Activated CD4-positive, CD25-positive, alpha-beta regulatory T cell treated with anti-CD3 and anti-CD28 coated beads, Interleukin-2, amount 50 U/mL, for 16 hours (primary cell): Measurements from ENCODE around the gene NOSIP.

ENCODE experiments used
- DNase-seq: peaks from one replicate; pipeline ENCODE4 v3.0.0-alpha.2; 2020; ENCODE audit warnings: low read depth, low spot score

NOSIP gene

DNA sequence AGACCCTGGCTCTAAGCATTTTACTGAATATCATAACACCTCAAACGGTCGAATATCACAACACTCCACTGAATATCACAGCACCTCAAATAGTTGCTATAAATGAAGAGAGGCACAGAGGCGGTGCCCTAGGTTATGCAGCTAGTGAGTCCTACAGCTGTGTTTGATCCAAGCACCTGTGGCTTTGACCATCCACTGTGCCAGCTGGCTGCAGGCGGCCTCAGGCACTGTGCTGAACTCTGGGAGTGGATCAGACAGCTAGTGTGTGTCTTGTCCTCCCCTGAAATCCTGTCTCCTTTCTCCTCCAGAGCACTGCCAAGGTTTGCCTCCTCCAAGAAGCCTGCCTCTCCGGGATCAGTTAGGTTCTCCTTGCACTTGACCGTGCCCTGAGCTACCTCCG lies 7.3 kb downstream of the NOSIP start:
- no peak for DNase-seq

DNA sequence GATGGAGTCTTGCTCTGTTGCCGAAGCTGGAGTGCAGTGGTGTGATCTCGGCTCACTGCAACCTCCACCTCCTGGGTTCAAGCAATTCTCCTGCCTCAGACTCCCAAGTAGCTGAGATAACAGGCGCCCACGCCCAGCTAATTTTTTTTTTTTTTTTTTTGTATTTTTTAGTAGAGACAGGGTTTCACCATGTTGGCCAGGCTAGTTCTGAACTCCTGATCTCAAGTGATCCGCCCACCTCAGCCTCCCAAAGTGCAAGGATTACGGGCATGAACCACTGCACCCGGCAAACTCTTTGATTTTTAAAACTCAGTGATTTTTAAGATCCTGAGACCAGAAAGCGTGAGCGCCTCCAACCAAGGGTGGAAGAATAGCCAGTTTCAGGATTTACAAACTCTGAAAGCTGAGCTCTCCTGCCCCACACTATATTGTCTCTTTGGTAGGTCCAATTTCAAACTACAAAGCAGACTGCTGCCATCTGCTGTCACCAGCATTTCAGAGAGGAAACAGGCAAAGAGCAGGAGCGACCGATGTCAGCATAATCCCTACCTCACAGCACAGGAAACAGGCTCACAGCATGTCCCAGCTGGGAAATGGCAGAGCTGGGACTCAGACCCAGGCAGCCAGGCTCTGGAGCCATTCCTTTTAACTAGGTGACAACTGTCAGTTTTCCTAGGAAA lies 9.2 kb downstream of the NOSIP start:
- DNase-seq = no peak

DNA sequence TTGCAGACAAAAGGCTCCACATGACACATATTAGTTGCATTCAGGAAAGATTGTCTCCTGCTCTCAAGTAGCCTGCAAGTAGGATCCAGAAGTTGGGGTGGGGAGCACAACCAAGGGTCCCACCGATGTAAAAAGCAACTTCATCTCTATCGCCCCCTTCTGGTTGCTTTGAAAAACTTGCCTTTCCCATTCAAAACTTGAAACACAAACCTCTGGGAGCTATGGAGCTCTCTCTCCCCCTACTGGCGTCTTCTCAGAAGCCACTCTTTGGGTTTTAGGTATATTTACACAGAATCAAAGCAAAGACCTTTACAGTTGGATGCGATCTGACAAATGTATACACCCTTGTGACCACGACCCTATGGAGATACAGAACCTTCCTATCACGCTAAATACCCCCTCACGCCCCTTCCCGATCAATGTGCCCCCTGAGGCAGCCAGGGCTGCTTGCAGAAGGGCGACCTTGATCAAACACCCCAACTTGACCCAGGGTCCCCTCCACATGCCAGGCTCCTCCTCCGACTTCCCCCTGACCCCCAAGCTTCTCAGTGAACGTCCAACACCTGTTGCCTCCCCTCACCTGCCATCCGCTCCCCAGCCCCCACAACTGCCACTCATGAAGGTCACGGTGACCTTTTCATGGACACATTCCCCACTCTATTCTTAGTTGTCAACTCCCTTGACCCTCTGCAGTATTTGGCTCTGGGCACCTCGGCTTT lies 10.1 kb downstream of the NOSIP start:
- DNase-seq = peak; percentile 63

GRCh38 chr19:49567861-49568441 lies 12.4 kb downstream of the NOSIP start:
- no peak for DNase-seq

DNA sequence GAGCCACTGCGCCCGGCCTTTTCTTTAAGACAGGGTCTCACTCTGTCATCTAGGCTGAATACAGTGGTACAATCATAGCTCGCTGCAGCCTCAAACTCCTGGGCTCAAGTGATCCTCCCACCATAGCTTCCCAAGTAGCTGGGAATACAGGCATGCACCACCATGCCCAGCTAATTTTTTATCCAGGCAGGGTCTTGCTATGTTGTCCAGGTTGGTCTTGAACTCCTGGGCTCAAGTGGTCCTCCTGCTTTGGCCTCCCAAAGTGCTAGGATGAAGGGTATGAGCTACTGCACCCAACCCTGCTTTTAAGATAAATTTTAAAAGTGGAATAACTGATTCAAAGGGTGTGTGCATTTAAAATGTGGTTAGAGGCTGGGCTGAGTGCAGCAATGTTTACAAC lies 14.1 kb downstream of the NOSIP start:
- no peak for DNase-seq

GRCh38 chr19:49565261-49565660 lies 15.1 kb downstream of the NOSIP start:
- no peak for DNase-seq

- DNase-seq = no peak
Measured at GRCh38 chr19:49564616-49565045, 15.7 kb downstream of the NOSIP start.

DNA sequence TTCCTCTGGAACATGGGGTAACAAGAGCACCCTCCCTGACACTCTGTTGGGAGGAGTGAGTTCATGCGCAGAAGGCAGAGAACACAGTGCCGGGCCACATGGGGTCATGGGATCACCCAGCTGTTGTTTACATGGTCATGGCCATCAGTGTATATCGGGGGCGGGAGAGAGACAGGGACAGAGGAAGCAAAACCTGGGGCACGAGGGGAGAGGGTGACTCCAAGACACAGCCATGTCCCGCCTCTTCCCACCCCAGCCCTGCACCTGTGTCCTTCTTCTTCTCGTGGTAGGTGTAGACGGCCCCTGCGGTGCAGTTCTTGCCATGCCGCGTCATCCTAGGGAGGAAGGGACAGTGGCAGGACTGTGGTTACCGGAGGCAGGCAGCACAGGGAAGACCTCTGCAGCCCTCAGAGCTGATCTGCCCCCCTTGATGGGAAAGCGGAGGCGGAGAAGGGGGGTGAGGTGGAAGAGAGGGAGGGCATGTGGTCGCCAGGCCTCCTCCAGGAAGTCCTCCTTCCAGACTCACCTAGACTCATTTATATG lies 19.9 kb downstream of the NOSIP start:
- no peak for DNase-seq

- DNase-seq = no peak
Measured at GRCh38 chr19:49559928-49560327, 20.4 kb downstream of the NOSIP start.

GRCh38 chr19:49559443-49559842 lies 20.9 kb downstream of the NOSIP start:
- no peak for DNase-seq

GRCh38 chr19:49558591-49558990 lies 21.8 kb downstream of the NOSIP start:
- no peak for DNase-seq

DNA sequence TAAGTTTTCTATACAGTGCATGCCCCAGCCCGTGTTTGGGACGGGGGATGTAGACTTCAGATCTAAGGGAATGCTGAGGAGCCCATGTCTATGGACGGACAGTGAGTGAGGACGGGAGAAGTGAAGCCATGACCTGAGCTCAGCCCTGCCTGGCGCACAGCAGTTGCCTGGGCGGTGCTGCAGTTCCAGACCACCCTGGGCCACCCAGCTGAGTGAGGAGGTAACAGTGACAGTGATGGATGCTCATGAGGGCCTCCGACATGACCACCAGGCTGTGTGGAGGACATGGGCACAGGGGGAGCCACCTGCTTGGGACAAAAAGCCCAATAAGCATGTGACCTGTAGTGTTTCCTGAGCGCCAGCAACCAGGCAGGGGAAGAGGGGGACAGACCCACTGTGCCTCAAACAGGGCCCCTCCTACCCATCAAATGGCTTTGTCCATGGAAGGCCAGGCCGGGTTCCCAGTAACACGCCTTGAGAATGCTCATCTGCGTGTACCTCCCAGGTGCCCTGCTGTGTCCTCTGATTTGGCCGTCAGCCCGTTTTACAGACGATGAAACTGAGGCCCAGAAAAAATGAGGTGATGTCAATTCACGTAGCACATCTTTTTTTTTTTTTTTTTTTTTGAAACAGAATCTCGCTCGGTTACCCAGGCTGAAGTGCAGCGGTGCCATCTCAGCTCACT lies 22.6 kb downstream of the NOSIP start:
- no peak for DNase-seq

DNA sequence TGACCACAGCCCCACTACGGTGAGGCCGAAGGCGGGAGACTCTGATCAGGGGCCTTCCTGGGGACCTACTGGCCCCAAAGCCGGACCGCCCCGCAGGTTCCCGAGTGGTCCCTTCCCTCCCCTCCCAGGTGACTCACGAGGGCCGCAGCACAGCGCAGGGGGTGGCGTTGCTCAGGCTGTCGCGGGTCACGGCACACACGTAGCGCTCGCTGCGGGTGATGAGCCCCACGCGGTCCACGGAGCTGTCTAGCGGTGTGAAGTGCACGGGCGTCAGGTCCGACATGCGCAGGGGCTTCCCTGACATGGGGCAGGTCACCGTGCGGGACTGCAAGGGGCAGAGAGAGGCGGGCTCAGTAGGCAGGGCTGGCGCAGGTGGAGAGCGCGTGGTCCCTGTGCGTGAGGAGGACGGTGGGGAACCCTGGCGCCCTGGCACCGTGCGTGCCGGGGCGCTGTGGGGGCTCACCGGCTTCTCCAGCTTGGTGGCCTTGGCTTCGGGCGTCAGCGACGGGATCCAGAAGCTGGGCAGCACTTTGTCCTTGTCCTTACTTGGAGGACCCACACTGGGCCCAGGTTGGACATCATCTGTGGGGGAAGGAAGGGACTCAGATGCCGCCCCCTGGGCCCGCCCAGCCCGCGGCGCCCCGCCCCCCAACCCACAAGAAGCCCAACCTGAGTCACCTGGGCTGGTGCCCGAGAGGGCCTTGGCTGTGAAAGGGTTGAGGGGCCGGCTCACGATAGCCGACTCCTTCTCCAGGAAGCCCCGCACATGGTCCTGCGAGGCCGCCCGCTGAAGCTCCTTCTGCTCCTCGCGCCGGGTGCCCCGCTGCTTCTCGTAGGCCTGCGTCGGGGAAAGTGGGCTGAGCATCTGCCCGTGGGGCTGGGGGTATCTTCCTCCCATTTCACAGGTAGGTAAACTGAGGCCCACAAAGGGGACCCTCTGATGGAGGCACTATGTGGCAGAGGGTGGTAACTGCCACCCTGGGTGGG lies 23.7 kb downstream of the NOSIP start:
- DNase-seq = no peak

GRCh38 chr19:49555600-49556411 lies 24.6 kb downstream of the NOSIP start:
- no peak for DNase-seq

- DNase-seq = no peak
Measured at GRCh38 chr19:49554701-49555181, 25.6 kb downstream of the NOSIP start.

GRCh38 chr19:49553451-49554271 lies 26.7 kb downstream of the NOSIP start:
- DNase-seq = no peak

DNA sequence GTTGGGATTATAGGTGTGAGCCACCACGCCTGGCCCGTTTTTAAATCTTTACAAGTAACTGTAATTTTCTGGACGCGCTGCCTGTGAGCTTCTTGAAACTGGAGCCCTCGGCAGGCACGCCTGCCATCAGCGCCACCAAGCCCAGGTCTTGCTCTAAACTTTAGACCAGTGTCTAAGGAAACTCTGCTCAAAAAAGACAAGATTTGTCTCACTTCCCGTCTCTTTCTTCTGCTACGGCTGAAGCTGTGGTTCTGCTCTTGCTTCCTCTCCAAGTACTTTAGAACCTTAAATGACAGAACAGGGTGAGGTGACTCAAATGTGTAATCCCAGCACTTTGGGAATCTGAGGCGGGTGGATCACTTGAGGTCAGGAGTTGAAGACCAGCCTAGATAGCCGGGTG lies 27.6 kb downstream of the NOSIP start:
- no peak for DNase-seq

DNA sequence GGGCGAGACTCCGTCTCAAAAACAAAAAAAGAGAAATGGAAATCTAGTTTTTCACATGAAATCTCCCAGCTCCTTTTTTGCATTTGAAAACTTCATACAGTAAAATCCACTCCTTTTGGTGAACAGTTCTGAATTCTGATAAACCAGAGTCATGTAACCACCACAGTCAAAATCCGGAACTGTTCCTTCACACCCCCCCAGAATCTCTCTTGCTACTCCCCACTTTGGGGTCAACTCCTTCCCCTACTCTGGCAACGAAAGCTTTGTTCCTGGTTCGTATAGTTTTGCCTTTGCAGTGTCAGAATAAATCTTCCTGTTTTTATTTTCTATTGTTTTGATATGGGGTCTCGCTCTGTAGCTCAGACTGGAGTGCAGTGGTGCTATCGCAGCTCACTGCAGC lies 28.8 kb downstream of the NOSIP start:
- no peak for DNase-seq

DNA sequence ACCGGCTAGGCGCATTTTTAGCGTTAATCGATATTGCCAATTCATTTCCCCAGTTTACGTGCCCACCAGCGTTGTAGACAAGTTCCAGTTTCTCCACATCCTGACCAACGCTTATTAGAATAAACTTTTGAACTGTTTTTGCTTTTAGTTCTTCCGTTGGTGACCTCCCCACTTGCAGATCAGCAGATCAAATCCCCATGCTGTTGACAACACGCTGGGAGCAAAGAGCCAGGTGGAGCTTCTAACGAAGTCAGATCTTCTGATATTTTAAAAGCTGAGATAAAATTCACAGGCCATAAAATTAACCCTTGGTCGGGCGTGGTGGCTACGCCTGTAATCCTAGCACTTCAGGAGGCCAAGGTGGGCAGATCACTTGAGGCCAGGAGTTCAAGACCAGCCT lies 31.3 kb downstream of the NOSIP start:
- DNase-seq = no peak
